ENCODE results near the gene PRKN. TPM values are rescaled to one million over a fixed set of nuclear protein-coding genes. Genes with fewer than 3 reads are reported as not detected.

Gene PRKN
- total RNA-seq, 1 experiment from 2014 or later, result not detected

DNA sequence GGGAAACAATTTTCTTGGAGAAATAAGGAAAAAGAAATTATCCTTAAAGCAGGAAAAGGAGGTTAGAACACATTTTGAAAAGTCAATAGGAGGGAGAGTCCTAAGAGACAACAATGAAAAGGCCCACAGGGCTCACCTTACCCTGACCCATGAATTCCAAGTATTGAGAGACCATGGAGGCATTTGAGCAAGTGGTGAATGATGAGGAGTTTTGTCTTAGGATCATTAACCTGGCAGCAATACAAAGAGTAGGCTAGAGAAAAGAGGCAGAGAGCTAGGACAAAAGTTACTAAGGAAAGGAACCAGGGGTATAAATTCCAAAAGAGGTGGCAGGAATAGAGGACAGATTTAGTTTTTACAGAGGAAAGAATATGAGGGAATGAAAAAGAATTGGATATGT lies 44.9 kb upstream of the PRKN start:
- intact Hi-C loops (cut with micrococcal nuclease; ENCODE audit: unreplicated experiment), result no loop called here
- Histone ChIP-seq H3K27me3 (ENCODE audit: insufficient read depth, low read depth) (peaks cover 13% of the 10 kb centered on the region; the same call in 1 of the 2 replicates), H3K9me3 (ENCODE audit: insufficient read depth, low read depth) (no peaks in the 10 kb centered on the region), H3K27ac (no peak overlapping the region), H3K9me2 (ENCODE audit: insufficient read depth) (no peaks in the 10 kb centered on the region), H4K20me1 (ENCODE audit: insufficient read depth) (no peaks in the 10 kb centered on the region; the same call in 1 of the 2 replicates), H3K4me2 (no peak overlapping the region), H3K4me1 (replicated peaks; ENCODE audit: insufficient read depth) (no peaks in the 10 kb centered on the region), H3K36me3 (ENCODE audit: low read depth) (no peaks in the 10 kb centered on the region), H3F3A (ENCODE audit: insufficient read depth, low read depth) (no peaks in the 10 kb centered on the region), H3K79me2 (ENCODE audit: low read depth) (no peaks in the 10 kb centered on the region), H3K4me3 (no peak overlapping the region), H2AFZ (no peak overlapping the region)
- ChIA-PET POLR2A (ENCODE audit: unreplicated experiment) (no interaction called here), CTCF (no interaction called here)
- TF ChIP-seq, protein P1, sequence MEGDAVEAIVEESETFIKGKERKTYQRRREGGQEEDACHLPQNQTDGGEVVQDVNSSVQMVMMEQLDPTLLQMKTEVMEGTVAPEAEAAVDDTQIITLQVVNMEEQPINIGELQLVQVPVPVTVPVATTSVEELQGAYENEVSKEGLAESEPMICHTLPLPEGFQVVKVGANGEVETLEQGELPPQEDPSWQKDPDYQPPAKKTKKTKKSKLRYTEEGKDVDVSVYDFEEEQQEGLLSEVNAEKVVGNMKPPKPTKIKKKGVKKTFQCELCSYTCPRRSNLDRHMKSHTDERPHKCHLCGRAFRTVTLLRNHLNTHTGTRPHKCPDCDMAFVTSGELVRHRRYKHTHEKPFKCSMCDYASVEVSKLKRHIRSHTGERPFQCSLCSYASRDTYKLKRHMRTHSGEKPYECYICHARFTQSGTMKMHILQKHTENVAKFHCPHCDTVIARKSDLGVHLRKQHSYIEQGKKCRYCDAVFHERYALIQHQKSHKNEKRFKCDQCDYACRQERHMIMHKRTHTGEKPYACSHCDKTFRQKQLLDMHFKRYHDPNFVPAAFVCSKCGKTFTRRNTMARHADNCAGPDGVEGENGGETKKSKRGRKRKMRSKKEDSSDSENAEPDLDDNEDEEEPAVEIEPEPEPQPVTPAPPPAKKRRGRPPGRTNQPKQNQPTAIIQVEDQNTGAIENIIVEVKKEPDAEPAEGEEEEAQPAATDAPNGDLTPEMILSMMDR (conservative IDR thresholded peaks at IDR 0.05), result no peak
- TF ChIP-seq EZH2 (IDR thresholded peaks at IDR 0.05; ENCODE audit: low read depth), result no peak
- no peak for DNase-seq
- BruUV-seq (replicated peaks), result no TSS peak

DNA sequence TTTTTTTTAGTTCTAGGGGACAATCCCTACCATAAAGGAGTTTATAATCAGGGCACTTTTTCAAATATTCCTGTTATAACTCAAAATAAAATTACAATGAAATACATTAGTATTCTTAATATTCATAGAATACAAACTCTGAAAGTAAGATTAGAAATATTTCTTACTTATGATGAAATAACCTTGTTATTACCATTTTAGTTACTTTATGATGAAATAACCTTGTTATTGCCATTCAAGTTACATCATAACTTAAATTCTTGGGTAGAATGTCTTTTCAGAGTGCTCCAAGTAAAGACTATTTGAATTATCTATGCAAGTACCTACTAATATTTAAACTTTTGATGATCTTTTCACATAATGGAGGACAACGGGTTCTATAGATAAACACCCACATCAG lies 43.4 kb upstream of the PRKN start:
- no peak overlapping the region for H3K4me2 ChIP-seq
- H3K9me2 ChIP-seq (ENCODE audit: insufficient read depth), result no peaks in the 10 kb centered on the region
- TF ChIP-seq, protein P1 (conservative IDR thresholded peaks at IDR 0.05), result no peak
- TF ChIP-seq EZH2 (IDR thresholded peaks at IDR 0.05; ENCODE audit: low read depth), result no peak
- H3F3A ChIP-seq (ENCODE audit: insufficient read depth, low read depth), result no peaks in the 10 kb centered on the region
- no peaks in the 10 kb centered on the region for H3K4me1 ChIP-seq (replicated peaks; ENCODE audit: insufficient read depth)
- H3K4me3 ChIP-seq, result no peak overlapping the region
- H3K27me3 ChIP-seq (ENCODE audit: insufficient read depth, low read depth), result peaks cover 7% of the 10 kb centered on the region; the same call in 1 of the 2 replicates
- no peaks in the 10 kb centered on the region for H3K79me2 ChIP-seq (ENCODE audit: low read depth)
- H4K20me1 ChIP-seq (ENCODE audit: insufficient read depth), result no peaks in the 10 kb centered on the region; the same call in 1 of the 2 replicates
- H3K27ac ChIP-seq, result no peak overlapping the region
- no peaks in the 10 kb centered on the region for H3K36me3 ChIP-seq (ENCODE audit: low read depth)
- no peaks in the 10 kb centered on the region for H3K9me3 ChIP-seq (ENCODE audit: insufficient read depth, low read depth)
- ChIA-PET POLR2A (ENCODE audit: unreplicated experiment) (no interaction called here), CTCF (no interaction called here)
- BruUV-seq (replicated peaks), result no TSS peak
- intact Hi-C loops (cut with micrococcal nuclease; ENCODE audit: unreplicated experiment), result no loop called here
- no peak for DNase-seq
- no peak overlapping the region for H2AFZ ChIP-seq

DNA sequence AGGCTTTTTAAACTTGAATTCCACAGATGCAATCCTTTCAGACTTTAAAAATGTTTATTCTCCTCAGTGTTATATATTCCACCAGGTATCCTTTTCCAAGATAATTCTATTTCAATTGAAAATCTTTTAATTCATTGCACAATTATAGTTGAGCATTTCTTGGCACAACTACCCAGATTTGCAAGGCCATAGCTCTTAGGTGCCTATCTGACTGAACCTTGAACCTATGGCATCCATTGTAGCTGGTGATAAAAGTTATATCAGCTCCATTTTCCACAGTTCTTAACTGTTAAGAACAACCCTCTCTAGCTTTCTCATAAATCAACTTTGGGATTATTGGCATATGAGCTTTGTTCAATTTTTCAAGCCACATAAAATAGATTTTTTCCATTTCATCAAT lies 42.6 kb upstream of the PRKN start:
- no TSS peak for BruUV-seq (replicated peaks)

More for the DNA sequence above, 42.6 kb upstream of the PRKN start:
- H3K27me3 ChIP-seq (ENCODE audit: insufficient read depth, low read depth), result peaks cover 4% of the 10 kb centered on the region; the same call in 1 of the 2 replicates
- H2AFZ ChIP-seq, result no peak overlapping the region
- no peak for DNase-seq
- no peaks in the 10 kb centered on the region for H3K9me2 ChIP-seq (ENCODE audit: insufficient read depth)
- TF ChIP-seq, protein P1 (conservative IDR thresholded peaks at IDR 0.05), result no peak
- TF ChIP-seq EZH2 (IDR thresholded peaks at IDR 0.05; ENCODE audit: low read depth), result no peak
- H3K4me2 ChIP-seq, result no peak overlapping the region
- POLR2A ChIA-PET (ENCODE audit: unreplicated experiment), result no interaction called here
- intact Hi-C loops (cut with micrococcal nuclease; ENCODE audit: unreplicated experiment), result no loop called here
- H3K36me3 ChIP-seq (ENCODE audit: low read depth), result no peaks in the 10 kb centered on the region
- H3K27ac ChIP-seq, result no peak overlapping the region
- H3K79me2 ChIP-seq (ENCODE audit: low read depth), result no peaks in the 10 kb centered on the region
- no peak overlapping the region for H3K4me3 ChIP-seq
- no peaks in the 10 kb centered on the region for H3F3A ChIP-seq (ENCODE audit: insufficient read depth, low read depth)
- no peaks in the 10 kb centered on the region; the same call in 1 of the 2 replicates for H4K20me1 ChIP-seq (ENCODE audit: insufficient read depth)
- H3K4me1 ChIP-seq (replicated peaks; ENCODE audit: insufficient read depth), result no peaks in the 10 kb centered on the region
- CTCF ChIA-PET, result no interaction called here
- no peaks in the 10 kb centered on the region for H3K9me3 ChIP-seq (ENCODE audit: insufficient read depth, low read depth)
